ENCODE results near the gene POLK. TPM values are rescaled to one million over a fixed set of nuclear protein-coding genes. Genes with fewer than 3 reads are reported as not detected.
A peak's percentile ranks its signal among the peaks of the same experiment; 100 is the strongest.
"Not testable (repeated sequence)": the region's sequence is repeated elsewhere in the genome, so short reads cannot be mapped to it uniquely, and the experiment has no call there.

Gene POLK
- total RNA-seq, 2 donors from 2014 or later, result 28.7 to 44.4 TPM

GRCh38 chr5:75522542-75522941 lies 10.9 kb downstream of the POLK start:
- Mint-ChIP-seq H3K4me3 (no peak overlapping the region), H3K9me3 (peaks cover 9% of the 10 kb centered on the region), H3K36me3 (ENCODE audit: low read depth) (peaks cover 29% of the 10 kb centered on the region), H3K4me1 (peaks cover 51% of the 10 kb centered on the region), H3K27me3 (no peaks in the 10 kb centered on the region), H3K27ac (no peak overlapping the region)
- ATAC-seq (replicated peaks), result no peak

DNA sequence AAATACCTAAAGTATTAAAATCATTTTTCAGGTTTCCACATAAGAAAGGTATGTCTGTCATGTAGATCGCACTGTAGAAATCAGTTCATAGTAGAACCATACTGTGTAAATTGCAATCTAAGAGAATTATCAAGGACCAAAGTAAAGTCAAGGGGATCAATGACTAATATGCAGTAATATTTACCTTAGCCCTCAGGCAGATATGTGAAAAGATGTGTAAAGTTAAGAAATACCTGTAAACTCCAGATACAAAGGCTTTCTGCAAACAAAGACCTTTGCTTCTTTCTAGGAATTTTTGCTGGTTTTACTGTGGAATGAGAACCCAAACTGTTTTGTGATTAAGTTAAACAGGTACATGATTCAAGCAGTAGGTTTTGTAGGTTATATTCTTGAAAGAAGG lies 11.6 kb downstream of the POLK start:
- peaks cover 46% of the 10 kb centered on the region for H3K4me1 Mint-ChIP-seq
- H3K27ac Mint-ChIP-seq, result peak overlapping the region; percentile 62
- H3K4me3 Mint-ChIP-seq, result peak overlapping the region; percentile 55

DNA sequence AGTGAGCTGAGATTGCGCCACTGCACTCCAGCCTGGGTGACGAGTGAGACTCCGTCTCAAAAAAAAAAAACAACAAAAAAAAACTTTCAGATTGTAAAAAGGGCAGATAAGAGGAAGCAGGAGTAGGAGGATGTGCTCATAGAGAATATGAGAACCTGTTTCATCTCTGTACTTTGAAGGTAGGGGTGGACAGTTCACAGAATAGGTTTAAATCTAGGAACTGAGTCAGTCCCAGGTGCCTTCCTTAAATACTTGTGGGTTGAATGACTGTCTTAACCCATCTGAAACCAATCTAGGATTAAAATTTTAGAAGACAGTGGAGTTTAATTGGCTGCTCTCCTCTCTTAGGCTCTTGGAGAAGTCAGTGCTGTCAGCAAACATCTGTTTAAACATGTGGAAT lies 12.4 kb downstream of the POLK start:
- peak overlapping the region; percentile 55 for H3K4me3 Mint-ChIP-seq
- peaks cover 42% of the 10 kb centered on the region for H3K4me1 Mint-ChIP-seq
- ATAC-seq (replicated peaks), result peak; percentile 98
- peaks cover 29% of the 10 kb centered on the region for H3K36me3 Mint-ChIP-seq (ENCODE audit: low read depth)
- no peaks in the 10 kb centered on the region for H3K27me3 Mint-ChIP-seq
- H3K27ac Mint-ChIP-seq, result peak overlapping the region; percentile 62
- H3K9me3 Mint-ChIP-seq, result peaks cover 9% of the 10 kb centered on the region

More for the DNA sequence above, 11.6 kb downstream of the POLK start:
- ATAC-seq (replicated peaks), result no peak
- Mint-ChIP-seq H3K36me3 (ENCODE audit: low read depth) (peaks cover 29% of the 10 kb centered on the region), H3K27me3 (no peaks in the 10 kb centered on the region), H3K9me3 (peaks cover 9% of the 10 kb centered on the region)

DNA sequence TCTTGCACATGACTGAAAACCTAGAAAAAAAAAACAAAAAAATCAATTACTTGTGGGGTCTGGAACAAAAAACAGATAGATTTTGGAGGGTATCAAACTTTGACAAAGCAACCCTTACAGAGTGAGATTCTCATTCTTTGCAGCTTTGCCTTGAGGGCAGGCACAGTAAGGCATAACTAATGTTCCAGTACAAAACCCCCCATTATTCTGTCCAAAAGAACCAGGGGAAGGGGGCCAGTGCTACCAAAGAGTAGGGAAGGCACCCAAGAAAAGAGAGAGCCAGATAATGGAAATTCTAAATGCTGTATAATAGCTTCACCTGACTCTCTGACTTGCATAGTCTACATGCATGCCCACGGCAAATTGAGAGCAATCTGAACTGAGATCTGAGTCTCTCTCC lies 12.9 kb downstream of the POLK start:
- H3K27ac Mint-ChIP-seq, result peak overlapping the region; percentile 62
- peaks cover 26% of the 10 kb centered on the region for H3K36me3 Mint-ChIP-seq (ENCODE audit: low read depth)
- peaks cover 9% of the 10 kb centered on the region for H3K9me3 Mint-ChIP-seq
- peaks cover 40% of the 10 kb centered on the region for H3K4me1 Mint-ChIP-seq
- peak overlapping the region; percentile 55 for H3K4me3 Mint-ChIP-seq
- no peaks in the 10 kb centered on the region for H3K27me3 Mint-ChIP-seq
- no peak for ATAC-seq (replicated peaks)

- ATAC-seq (replicated peaks), result no peak
- Mint-ChIP-seq H3K9me3 (peaks cover 9% of the 10 kb centered on the region), H3K4me3 (peak overlapping the region; percentile 14), H3K36me3 (ENCODE audit: low read depth) (peaks cover 18% of the 10 kb centered on the region), H3K27me3 (no peaks in the 10 kb centered on the region), H3K4me1 (peaks cover 38% of the 10 kb centered on the region), H3K27ac (peak overlapping the region; percentile 11)
Measured at GRCh38 chr5:75525344-75525743, 13.7 kb downstream of the POLK start.

DNA sequence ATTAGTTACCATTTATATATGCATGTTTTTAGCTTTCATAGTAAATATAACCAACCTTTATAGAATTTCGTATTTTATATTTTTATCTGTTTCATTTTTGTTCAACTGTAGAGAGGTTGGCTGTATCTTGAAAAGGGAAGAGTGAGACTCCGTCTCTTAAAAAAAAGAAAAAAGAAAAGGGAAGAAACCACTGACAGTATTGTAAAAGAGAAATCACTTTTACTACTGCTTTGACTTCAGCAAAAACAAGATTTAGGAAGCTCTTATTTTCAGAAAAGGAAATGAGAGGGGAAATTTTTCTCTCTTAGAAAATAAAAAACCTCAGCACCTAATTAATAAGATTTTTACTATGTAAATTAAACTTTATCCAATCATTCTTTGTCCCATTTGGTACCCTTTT lies 14.4 kb downstream of the POLK start:
- Mint-ChIP-seq H3K4me1 (peaks cover 35% of the 10 kb centered on the region), H3K9me3 (peaks cover 6% of the 10 kb centered on the region), H3K27ac (no peak overlapping the region), H3K36me3 (ENCODE audit: low read depth) (peaks cover 11% of the 10 kb centered on the region), H3K27me3 (no peaks in the 10 kb centered on the region), H3K4me3 (peak overlapping the region; percentile 14)
- ATAC-seq (replicated peaks), result no peak

GRCh38 chr5:75529185-75529584 lies 17.5 kb downstream of the POLK start:
- Mint-ChIP-seq H3K4me3 (no peak overlapping the region), H3K9me3 (peaks cover 7% of the 10 kb centered on the region), H3K27me3 (no peaks in the 10 kb centered on the region), H3K27ac (no peak overlapping the region), H3K36me3 (ENCODE audit: low read depth) (peaks cover 19% of the 10 kb centered on the region), H3K4me1 (peaks cover 22% of the 10 kb centered on the region)
- ATAC-seq (replicated peaks), result no peak

DNA sequence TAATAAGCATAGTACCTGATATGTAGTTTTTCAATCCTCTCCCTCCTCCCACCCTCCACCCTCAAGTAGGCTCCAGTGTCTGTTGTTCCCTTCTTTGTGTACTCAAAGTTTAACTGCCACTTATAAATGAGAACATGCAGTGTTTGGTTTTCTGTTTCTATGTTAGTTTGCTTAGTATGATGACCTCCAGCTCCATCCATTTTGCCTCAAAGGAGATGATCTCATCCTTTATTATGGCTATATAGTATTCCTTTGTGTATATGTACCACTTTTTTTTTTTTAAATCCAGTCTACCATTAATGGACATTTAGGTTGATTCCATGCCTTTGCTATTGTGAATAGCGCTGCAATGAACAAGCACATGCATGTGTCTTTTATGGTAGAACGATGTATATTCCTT lies 20.5 kb downstream of the POLK start:
- no peak overlapping the region for H3K4me3 Mint-ChIP-seq
- no peak overlapping the region for H3K27ac Mint-ChIP-seq
- H3K9me3 Mint-ChIP-seq, result peaks cover 16% of the 10 kb centered on the region
- H3K4me1 Mint-ChIP-seq, result peaks cover 18% of the 10 kb centered on the region
- ATAC-seq (replicated peaks), result no peak
- no peaks in the 10 kb centered on the region for H3K27me3 Mint-ChIP-seq
- H3K36me3 Mint-ChIP-seq (ENCODE audit: low read depth), result peaks cover 41% of the 10 kb centered on the region

GRCh38 chr5:75533716-75534115 lies 22.0 kb downstream of the POLK start:
- Mint-ChIP-seq H3K4me1 (peaks cover 18% of the 10 kb centered on the region), H3K9me3 (peaks cover 16% of the 10 kb centered on the region), H3K36me3 (ENCODE audit: low read depth) (peaks cover 49% of the 10 kb centered on the region)
- not testable (repeated sequence) for ATAC-seq (replicated peaks); H3K4me3 Mint-ChIP-seq; H3K27ac Mint-ChIP-seq; H3K27me3 Mint-ChIP-seq

DNA sequence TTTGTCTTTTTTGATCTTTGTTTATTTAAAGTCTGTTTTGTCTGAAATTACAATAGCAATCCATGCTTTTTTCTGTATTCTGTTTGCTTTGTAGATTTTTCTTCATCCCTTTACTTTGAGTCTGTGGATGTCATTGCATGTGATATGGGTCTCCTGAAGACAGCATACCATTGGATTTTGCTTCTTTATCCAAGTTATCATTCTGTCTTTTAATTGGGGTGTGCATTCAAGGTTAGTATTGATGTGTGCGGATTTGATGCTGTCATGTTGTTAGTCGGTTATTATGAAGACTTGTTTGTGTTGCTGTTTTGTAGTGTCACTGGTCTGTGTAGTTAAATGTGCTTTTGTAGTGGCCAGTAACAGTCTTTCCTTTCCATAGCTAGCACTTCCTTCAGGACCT lies 23.0 kb downstream of the POLK start:
- Mint-ChIP-seq H3K9me3 (peaks cover 16% of the 10 kb centered on the region), H3K4me3 (no peak overlapping the region), H3K36me3 (ENCODE audit: low read depth) (peaks cover 59% of the 10 kb centered on the region), H3K27ac (no peak overlapping the region), H3K27me3 (no peaks in the 10 kb centered on the region), H3K4me1 (peaks cover 18% of the 10 kb centered on the region)
- no peak for ATAC-seq (replicated peaks)

DNA sequence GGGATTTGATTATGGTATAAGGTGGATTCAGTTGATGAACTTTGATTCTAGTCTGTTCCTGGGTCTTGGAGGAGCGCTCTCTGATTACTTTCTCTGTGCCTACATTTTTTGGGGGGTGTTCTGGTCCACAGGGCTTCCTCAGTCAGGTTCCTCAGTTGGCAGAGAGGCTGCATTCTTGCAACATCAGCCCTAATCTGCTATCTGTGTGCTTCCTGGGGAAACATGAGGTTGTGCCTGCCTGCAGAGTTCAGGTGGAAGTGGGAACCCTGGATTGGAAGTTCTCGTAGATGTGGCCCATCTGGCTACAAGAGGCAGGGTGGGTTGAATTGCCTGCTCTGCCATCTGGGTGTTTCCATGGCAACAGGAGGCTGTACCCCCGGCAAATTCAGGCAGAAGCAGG lies 24.5 kb downstream of the POLK start:
- ATAC-seq (replicated peaks), result no peak
- Mint-ChIP-seq H3K27ac (no peak overlapping the region), H3K9me3 (peaks cover 16% of the 10 kb centered on the region), H3K4me1 (peaks cover 18% of the 10 kb centered on the region), H3K36me3 (ENCODE audit: low read depth) (peaks cover 70% of the 10 kb centered on the region), H3K4me3 (no peak overlapping the region), H3K27me3 (no peaks in the 10 kb centered on the region)

- Mint-ChIP-seq H3K27ac (no peak overlapping the region), H3K9me3 (peaks cover 16% of the 10 kb centered on the region), H3K27me3 (no peaks in the 10 kb centered on the region)
Measured at GRCh38 chr5:75536694-75537360, 25.1 kb downstream of the POLK start.

DNA sequence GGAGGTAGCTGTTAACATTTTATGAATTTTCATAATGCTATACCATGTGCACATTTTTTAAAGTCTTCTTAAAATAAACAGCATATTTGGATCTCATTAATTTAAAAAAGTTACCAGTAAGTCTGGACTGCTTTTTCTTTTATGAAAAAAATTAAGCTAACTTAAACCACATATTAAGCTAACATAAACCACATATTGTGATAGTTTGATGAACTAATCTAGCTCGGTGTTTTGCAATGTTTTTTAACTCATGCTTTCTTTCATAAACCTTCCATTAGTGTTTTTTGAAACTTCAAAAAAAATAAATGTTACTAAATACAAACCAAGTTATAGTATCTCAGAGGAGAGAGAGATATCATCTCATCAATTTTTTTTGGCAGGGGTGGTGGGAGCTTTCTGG lies 26.5 kb downstream of the POLK start:
- peaks cover 12% of the 10 kb centered on the region for H3K9me3 Mint-ChIP-seq
- H3K4me1 Mint-ChIP-seq, result peaks cover 16% of the 10 kb centered on the region
- no peak for ATAC-seq (replicated peaks)
- H3K27me3 Mint-ChIP-seq, result no peaks in the 10 kb centered on the region
- H3K27ac Mint-ChIP-seq, result no peak overlapping the region
- no peak overlapping the region for H3K4me3 Mint-ChIP-seq
- H3K36me3 Mint-ChIP-seq (ENCODE audit: low read depth), result peaks cover 58% of the 10 kb centered on the region

More at GRCh38 chr5:75536694-75537360, 25.1 kb downstream of the POLK start:
- Mint-ChIP-seq H3K4me1 (peaks cover 18% of the 10 kb centered on the region), H3K4me3 (no peak overlapping the region), H3K36me3 (ENCODE audit: low read depth) (peaks cover 69% of the 10 kb centered on the region)
- ATAC-seq (replicated peaks), result no peak

DNA sequence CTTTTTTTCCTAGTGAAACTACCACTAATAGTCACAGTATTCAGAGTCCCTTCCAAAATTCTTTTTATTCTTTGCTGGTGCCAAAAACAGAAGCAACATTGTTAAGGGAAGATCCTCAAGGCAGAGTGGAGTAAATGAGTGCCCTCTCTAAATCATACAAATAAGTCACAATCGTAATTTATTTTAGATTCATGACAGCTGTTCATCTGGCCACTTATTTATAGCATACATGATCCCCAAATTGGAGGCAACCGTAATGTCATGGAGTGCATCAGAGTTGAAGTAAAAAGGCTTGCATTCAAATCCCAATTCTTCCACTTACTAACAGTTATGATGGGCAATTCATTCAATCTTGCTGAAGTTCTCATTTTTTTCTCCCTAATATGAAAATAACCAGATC lies 33.4 kb downstream of the POLK start:
- Mint-ChIP-seq H3K9me3 (no peaks in the 10 kb centered on the region), H3K27me3 (no peaks in the 10 kb centered on the region), H3K4me3 (no peak overlapping the region), H3K4me1 (no peaks in the 10 kb centered on the region), H3K36me3 (ENCODE audit: low read depth) (peaks cover 33% of the 10 kb centered on the region), H3K27ac (no peak overlapping the region)
- no peak for ATAC-seq (replicated peaks)

- no peak for ATAC-seq (replicated peaks)
- Mint-ChIP-seq H3K27me3 (no peaks in the 10 kb centered on the region), H3K27ac (no peak overlapping the region), H3K4me1 (no peaks in the 10 kb centered on the region), H3K36me3 (ENCODE audit: low read depth) (peaks cover 39% of the 10 kb centered on the region), H3K9me3 (no peaks in the 10 kb centered on the region), H3K4me3 (no peak overlapping the region)
Measured at GRCh38 chr5:75546830-75547229, 35.1 kb downstream of the POLK start.

All from activated T-helper 17 cell treated with anti-CD3 and anti-CD28 coated beads, Interleukin-2, amount 50 U/mL, for 72 hours (primary cell).